HG03558 (cell line): ENCODE data around the gene CUX1.

ENCODE experiments used
- ATAC-seq: cut with Tn5 transposase; IDR thresholded peaks from one replicate; pipeline ENCODE4 v1.9.1; 2021; ENCODE audit warnings: moderate number of reproducible peaks; ENCODE audit not compliant: unreplicated experiment; ENCODE audit errors: extremely low read depth

CUX1 gene

DNA sequence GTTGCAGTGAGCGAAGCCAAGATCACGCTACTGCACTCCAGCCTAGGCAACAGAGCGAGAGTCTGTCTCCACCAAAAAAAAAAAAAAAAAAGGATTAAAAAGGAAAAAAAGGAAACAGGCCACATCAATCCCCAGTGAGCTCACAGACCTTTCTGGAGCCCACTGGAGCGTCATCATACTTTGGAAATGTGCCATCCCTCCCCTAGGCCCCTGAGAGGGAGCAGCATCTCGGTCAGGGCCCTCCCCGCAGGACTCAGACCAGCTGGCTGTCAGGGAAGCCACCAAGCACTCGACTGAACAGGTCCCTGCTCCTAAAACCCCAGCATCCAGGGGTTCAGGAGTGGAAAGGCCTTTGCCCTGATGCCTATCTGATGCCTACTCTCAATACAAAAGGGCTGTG lies 371.3 kb downstream of the CUX1 start:
- no peak for ATAC-seq

DNA sequence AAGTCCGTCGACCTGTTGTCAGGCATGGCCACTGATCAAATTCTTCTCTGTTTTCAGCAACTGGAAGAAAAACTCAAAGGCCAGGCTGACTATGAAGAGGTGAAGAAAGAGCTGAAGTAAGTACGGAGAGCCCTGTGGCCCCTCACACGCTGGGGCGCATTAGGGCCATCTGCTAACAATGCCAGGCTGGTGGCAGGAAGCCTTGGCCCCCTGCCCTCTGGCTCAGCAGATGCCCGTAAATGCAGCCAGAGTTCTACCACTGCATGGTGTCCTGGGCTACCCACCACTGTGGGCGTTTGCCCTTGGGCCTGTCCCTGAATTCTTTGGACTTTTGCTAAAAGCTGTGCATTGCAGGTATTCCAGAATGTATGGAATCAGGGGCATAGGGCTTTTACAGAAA lies 372.3 kb downstream of the CUX1 start:
- no peak for ATAC-seq

DNA sequence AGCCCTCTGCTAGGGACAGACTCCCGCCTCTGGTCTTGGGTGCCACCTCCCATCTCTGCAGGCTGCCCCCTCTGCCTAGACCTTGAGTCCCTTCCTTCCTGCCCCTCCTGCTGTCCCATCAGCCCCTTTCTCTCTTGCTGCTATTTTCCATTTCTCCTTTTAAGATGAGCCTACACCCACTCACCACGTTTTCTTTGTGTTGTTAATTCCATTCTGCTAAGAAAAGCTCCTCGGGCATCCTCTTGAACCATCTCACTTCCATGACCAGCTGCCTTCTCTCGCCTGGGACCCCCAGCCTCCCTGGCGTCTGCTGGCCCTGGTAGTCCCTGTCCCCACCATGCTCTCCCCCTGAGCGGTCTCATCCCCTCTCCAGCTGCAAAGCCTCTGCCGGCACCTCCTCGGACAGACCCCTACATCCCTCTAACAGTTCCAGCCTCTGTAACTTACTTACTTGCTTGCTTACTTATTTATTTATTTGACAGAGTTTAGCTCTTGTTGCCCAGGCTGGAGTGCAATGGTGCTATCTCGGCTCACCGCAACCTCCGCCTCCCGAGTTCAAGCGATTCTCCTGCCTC lies 373.4 kb downstream of the CUX1 start:
- ATAC-seq = no peak

DNA sequence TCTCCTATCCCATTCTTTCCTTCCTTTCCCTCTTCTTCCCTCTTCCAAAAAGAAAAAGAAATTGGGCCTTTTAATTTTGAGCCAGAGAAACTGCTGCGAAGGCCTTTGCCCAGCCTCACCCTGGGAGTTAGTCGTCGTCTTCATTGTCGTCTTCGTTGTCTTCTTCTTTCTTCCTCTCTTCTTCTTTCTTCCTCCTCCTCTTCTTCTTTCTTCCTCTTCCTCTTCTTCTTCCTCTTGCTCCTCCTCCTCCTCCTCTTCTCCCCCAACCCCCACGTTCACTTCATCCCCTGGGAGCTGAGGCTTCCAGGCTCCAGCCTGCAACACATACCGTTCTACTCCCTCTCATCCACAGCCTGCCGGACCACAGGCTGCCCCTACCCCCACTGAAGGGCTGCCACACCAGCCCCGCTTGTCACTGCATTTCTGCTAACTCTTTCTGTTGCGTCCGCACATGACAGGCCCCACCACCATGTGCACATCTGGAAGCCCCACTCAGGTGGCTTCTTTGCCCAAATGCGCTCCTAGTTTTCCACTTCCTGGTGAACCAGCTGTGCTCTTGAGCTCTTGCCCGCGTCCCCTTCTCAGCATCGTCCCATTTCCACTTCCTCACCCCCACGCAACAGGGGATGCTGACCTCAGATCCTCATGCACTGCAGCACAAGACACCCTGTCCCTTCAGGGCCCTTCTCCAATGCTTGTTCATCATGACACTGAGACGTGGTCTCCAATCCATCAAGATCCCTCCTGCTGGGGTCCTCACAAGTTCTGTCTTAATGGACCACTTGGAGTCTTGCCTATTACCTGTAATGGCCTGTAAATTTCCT lies 374.3 kb downstream of the CUX1 start:
- ATAC-seq = no peak

DNA sequence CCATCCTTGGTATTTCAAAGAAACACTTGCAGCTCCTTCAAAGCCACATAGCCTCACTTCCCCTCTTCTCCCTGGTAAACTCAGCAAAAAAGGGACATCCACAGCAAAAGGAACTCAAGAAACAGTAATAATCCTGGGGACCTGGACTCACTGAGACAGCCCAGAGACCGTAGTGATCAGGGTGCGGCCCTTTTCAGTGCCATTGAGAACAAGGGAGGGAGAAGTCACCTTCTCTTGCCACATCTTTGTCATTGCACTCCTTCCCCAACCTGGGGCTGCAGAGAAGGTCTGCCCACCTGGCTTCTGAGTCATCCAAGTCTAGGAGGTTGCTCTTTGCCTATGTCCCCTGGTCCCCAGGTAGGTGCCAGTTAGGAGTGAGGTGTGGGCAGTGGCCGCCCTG lies 375.4 kb downstream of the CUX1 start:
- ATAC-seq = no peak

DNA sequence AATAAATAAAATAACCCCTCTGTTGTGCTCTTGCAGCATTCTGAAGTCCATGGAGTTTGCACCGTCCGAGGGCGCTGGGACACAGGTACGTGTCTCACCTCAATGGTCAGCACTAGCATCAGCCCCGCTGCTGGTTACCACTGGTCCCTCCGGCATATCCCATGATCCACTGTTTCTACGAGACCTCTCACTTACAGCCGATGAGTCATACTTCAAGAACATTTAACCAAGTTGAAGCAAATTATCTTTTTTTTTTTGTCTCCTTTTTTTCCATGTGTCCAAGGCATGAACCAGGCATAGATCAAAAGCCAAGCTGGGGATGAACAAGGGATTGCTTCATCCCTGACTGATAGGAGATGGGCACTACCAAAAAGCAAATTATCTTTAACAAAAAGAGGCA lies 376.4 kb downstream of the CUX1 start:
- ATAC-seq = no peak

DNA sequence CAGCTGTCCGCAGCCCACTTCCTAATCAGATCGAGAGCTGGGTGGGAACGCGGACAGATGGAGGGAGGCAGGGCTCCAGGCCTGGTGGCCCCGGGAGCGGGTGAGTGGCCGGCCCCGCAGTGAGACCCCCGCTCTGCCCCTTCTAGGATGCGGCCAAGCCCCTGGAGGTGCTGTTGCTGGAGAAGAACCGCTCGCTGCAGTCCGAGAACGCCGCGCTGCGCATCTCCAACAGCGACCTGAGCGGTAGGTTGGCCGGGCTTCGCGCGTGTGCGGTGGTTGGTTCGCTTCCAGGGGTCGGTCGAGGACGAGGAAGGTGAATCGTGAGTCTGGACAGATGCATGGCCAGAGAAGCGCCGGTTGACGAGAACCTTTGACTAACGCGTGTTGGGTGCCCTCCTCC lies 377.9 kb downstream of the CUX1 start:
- no peak for ATAC-seq

DNA sequence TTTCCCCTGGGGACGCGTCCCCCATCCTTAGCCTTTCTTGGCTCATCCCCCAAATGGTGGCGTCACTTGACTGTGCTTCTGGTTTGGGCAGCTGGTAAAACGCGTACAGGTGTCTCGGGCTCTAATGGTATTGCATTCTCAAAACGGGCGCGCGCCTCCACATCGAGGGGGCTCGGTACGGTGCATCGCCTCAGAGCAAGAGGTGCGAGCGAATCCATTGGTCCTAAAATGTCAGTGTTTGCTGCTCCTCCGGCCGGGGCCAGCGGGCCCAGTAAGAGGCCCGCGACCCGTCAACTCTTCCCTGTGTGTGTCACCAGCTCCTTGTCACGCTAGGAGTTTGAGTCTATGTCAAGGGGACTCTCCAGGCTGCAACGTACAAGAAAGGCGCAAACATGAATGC lies 378.6 kb downstream of the CUX1 start:
- no peak for ATAC-seq

DNA sequence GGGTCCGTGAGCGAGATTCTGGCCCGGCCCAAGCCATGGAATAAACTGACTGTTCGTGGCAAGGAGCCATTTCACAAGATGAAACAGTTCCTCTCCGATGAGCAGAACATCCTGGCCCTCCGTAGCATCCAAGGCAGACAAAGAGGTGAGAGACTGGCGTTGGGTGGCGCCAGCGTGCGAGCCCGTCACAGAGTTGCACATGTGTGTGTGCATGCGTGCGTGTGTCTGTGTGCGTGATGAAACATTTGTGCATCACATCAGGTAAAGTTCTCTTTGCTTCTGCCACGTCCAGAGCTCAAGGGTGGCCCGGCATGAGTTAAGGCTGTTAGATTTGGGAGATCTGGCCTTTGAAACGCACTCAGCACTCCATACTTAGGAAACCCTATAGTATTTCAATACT lies 379.7 kb downstream of the CUX1 start:
- no peak for ATAC-seq

DNA sequence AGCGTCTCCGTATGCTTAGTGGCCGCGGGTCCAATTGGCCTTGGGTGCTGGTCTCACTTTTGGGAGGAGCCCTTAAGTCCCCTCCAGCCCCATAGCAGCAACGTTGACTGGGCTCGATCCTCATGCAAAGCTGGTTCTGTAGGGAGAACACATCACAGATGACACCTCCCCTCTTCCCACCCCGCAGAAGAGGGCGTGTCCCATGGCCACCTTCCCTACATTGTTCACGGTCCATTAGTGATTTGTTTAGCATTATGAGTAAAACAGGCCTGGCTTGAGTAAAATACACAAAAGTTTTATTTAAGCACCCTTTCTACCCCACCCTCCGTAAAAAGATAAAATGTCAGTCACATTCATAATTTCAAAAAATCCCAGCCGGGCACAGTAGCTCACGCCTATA lies 380.2 kb downstream of the CUX1 start:
- no peak for ATAC-seq

DNA sequence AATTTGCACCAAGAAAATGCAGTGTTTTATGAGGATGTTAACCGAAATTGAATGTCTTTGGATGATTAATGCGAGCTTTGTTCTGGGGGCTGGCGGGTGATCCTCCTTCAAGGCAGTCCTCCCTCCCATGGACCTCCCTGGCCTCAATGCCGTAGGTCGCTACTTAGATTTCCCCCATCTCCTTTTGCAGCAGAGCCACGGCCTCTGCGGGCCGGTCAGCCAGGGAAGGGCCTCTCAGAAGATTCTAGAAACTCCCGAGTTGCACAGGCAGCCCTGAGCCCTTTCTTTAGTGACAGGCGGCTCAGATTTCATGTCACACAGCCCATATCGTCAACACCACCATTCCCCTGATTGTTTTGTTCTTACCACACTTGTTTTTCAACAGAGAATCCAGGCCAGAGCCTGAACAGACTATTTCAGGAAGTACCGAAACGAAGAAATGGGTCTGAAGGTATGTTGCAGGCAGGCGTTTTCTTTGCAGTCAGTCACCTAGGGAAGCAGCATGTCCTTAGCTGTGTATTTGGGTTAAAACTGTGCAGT lies 381.1 kb downstream of the CUX1 start:
- no peak for ATAC-seq

DNA sequence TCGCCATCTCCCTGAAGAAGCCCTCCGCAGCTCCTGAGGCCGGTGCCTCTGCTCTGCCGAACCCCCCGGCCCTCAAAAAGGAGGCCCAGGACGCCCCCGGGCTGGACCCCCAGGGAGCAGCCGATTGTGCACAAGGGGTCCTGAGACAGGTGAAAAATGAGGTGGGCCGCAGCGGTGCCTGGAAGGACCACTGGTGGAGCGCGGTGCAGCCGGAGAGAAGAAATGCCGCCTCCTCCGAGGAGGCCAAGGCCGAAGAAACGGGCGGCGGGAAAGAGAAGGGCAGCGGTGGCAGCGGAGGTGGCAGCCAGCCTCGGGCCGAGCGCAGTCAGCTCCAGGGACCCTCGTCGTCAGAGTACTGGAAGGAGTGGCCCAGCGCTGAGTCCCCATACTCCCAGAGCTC lies 384.1 kb downstream of the CUX1 start:
- ATAC-seq = no peak

DNA sequence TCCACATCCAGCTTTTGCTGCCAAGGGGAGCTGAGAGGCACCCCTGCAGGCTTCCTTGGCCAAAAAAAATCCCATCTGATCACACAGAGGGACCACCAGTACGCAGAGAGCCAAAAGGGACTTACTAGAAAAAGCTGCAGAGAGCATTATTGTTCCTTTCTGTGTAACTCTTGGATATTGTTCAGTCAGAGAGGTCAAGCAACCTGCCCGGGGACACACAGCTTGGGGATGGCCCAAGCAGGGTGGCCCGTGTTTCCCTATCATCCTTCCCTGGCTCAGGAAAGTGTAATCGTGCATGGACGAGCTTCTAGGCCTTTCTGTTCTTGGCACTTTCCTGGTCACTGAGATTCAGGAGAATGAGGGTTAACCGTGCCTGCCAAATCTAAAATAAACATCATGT lies 385.1 kb downstream of the CUX1 start:
- no peak for ATAC-seq

DNA sequence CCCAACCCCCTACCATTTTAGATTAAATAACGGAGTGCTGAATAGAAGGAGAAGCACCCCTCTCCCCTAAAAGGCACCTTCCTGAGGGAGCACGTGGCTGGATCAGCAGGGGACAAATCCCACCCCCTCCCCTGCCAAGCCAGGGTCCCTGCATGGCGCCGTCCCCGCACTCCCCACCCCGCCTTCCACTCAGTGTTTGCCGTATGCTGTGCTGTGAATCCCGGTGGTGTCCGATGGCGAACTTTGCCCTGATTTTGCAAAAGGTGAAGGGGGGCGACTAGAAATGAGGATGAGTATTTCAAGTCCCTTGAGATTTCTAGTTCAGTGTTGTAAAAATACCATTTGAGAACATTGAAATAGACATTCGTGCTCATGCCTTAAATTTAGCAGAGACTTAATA lies 385.8 kb downstream of the CUX1 start:
- no peak for ATAC-seq

DNA sequence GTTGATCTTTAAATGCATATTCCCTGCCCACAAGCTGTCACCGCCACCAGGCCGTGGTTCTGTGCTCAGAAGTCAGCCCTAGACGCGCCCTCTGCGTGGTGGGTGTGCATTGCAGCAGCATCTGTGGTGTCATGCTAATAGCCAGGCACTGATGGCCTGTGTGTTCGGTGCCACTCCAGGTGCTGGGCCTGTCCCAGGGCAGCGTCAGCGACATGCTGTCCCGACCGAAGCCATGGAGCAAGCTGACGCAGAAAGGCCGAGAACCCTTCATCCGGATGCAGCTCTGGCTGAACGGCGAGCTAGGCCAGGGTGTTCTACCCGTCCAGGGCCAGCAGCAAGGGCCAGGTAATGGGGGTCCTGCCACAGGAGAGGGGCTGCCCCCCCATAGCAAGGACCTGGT lies 386.8 kb downstream of the CUX1 start:
- no peak for ATAC-seq

DNA sequence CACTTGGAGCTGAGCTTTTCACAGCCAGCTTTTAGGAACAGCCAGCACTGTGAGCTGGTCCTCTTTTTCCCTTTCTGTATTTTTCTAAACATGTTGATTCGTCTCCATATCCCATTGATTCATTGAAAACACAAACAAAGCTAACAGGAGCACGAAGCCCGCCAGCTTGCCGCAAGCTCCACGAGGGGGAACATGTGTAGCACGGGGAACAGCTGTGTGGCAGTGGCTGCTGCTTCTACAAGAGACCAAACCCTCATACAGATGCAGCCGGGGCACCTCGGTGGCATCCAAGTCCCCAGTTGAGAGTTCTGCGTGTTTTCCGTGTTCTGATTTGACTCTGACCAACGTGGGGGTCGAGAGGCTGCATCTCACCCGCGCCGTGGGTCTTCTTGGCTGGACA lies 388.5 kb downstream of the CUX1 start:
- no peak for ATAC-seq

DNA sequence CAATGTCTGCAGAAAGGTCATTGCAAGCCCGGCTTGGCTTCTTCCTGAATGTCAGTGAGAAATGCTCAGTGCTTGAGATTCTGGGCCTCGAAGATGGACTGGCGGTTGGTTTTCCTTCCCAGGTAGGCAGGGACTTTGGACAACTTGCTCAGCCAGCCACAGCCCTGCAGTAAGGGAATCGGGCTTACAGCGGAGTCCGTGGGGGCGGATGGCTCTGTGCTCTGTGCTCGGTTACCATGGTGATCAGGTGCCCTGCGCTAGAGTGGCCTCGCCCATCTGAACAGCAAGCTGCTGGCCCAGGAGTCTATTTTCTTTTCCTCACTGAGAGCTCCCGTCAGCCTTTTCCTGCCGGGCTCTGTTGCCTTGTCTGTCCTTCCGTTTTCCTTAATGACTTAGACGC lies 391.4 kb downstream of the CUX1 start:
- ATAC-seq = no peak

DNA sequence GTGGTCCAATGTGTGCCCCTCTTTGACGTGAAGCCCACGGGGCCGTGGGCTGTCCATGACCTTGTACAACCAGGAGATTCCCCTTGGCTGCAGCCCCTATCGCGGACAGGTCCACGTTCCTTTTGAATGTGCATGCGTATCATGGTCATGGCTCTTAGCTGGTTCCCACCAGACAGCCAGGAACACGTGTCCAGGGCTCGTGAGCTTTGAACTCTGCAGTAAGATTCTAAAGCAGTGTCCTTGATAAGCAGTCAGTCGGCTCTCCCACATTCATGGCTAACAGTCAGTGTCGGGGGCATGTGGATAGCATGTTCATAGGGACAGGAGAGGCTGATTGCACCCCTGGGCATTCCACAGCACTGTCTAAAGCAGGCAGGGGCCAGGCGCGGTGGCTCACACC lies 393.4 kb downstream of the CUX1 start:
- ATAC-seq = no peak

DNA sequence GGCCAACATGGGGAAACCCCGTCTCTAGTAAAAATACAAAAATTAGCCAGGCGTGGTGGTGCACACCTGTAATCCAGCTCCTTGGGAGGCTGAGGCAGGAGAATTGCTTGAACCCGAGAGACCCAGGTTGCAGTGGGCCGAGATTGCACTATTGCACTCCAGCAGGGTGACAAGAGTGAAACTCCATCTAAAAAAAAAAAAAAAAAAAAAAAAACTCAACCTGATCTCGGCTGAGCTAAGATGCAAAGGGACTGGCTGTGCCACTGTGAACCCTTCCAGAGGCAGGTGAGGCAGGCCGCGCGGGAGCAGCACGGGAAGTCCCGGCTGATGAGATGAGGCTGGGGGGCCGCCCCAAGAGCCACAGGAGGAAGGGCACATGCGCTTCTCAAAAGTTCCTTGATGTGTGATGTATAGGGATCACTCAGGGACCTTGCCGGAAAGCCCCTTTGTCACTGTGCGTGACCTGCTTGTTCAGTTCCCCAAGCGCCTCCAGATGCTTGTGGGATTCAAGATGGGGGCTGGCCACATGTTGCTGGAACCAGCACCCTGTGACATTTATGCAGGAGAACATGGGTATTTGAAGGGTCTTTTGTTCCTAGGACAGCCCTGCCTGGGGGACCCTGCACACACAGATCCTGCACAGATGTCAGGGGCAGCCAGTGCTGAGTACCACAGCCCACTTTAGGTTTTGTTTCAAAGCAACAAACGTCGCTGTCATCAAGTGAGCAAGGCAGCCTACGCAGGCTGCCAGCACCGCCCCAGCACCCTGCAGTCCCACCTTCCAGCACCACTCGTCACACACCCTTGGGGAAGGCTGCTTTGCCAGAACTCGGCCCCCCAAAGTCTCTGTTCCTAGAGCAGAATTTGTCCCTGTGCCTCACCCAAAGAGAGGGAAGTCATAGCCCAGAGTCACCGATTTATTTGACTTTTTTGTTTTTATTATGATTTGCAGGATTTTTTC lies 394.4 kb downstream of the CUX1 start:
- peak; percentile 44 for ATAC-seq

DNA sequence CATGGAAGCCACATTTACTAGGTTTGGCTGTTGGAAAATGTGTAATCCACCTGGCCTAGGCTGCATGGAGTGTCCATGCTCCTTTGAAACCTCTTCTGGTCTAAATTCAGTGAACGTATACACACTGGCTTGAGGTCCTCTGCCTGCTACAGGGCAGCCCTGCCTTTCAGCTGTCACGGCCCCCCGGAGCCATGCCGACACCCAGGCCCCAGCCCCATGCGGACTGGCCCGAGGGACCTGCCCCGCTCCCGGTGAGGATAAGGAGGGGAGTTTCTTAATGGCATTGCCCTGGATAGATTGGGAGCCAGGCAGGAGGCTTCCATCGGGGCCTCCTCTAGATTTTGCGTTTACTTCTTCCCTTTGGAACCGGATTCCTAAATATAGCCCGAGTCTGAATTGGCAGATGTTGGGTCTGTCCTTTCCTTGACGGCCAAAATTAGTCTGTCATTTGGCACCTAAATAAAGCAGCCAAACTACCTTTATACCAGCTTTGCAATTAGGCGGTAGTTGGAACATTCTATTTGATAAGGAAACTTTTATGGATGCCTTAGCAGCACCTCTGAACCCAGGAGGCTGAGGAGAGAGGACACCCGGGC lies 397.1 kb downstream of the CUX1 start:
- ATAC-seq = no peak
